NCI-H2107 treated with DMSO at 0.1 percent for 48 hours (cell line): ENCODE data around the gene AQP2.
A peak's percentile ranks its signal among the peaks of the same experiment; 100 is the strongest.

Experiments used
- DNase-seq: peaks from one replicate; lab custom pipeline; 2025; ENCODE audit not compliant: unreplicated experiment; lab: John Stamatoyannopoulos, UW

AQP2 gene

GRCh38 chr12:49920241-49920914, 30.2 kb upstream of the AQP2 start:
- DNase-seq = no peak

- no peak for DNase-seq
These were observed 29.6 kb upstream of the AQP2 start for GRCh38 chr12:49920915-49921286.

- DNase-seq = no peak
These were observed 29.2 kb upstream of the AQP2 start for GRCh38 chr12:49921299-49921698.

GRCh38 chr12:49921936-49922335, 28.6 kb upstream of the AQP2 start:
- DNase-seq = no peak

- no peak for DNase-seq
These were observed 28.0 kb upstream of the AQP2 start for GRCh38 chr12:49922349-49923034.

- DNase-seq = no peak
These were observed 27.4 kb upstream of the AQP2 start for GRCh38 chr12:49923035-49923644.

GRCh38 chr12:49923880-49924556, 26.5 kb upstream of the AQP2 start:
- DNase-seq = no peak

GRCh38 chr12:49924628-49925246, 25.8 kb upstream of the AQP2 start:
- no peak for DNase-seq

- no peak for DNase-seq
These were observed 24.9 kb upstream of the AQP2 start for GRCh38 chr12:49925433-49926204.

GRCh38 chr12:49928471-49928870, 22.1 kb upstream of the AQP2 start:
- DNase-seq = no peak

GRCh38 chr12:49929581-49929980, 21.0 kb upstream of the AQP2 start:
- no peak for DNase-seq

GRCh38 chr12:49930515-49931288, 19.8 kb upstream of the AQP2 start:
- no peak for DNase-seq

- DNase-seq = no peak
These were observed 18.5 kb upstream of the AQP2 start for GRCh38 chr12:49932023-49932422.

GRCh38 chr12:49932533-49933130, 17.9 kb upstream of the AQP2 start:
- DNase-seq = no peak

- peak; percentile 64 for DNase-seq
These were observed 16.7 kb upstream of the AQP2 start for GRCh38 chr12:49933796-49934195.

- no peak for DNase-seq
These were observed 16.0 kb upstream of the AQP2 start for GRCh38 chr12:49934505-49934904.

GRCh38 chr12:49936925-49937324, 13.6 kb upstream of the AQP2 start:
- no peak for DNase-seq

- no peak for DNase-seq
These were observed 12.8 kb upstream of the AQP2 start for GRCh38 chr12:49937639-49938300.

GRCh38 chr12:49939307-49939706, 11.2 kb upstream of the AQP2 start:
- DNase-seq = no peak
